Adrenal gland (tissue), 12 donors: ENCODE results near the gene SLC25A19. TPM values are rescaled to one million over a fixed set of nuclear protein-coding genes. Genes with fewer than 3 reads are reported as not detected.
A peak's percentile ranks its signal among the peaks of the same experiment; 100 is the strongest.

Experiments used
- DNase-seq, 7 donors: peaks; one replicate each; pipeline ENCODE4 v3.0.0-alpha.2; 2019 to 2020
- H3K27ac ChIP-seq, 5 donors: fragments of 200-600 bp; sonication (generic) in 4 of 5; 1 replicate in 3 of 5; 2 replicates in 2 of 5; pipeline versions ENCODE4 v1.5.1 to v1.8.0; 2016 to 2020; ENCODE audit warnings: mild to moderate bottlenecking in 1 of 5
- H3K27me3 ChIP-seq: fragments of 200-600 bp; 2 replicates; pipeline ENCODE4 v1.8.0; 2021
- H3K36me3 ChIP-seq, 2 donors: fragments of 200-600 bp; replicated peaks in 1 of 2; 1 replicate in 1 of 2; 2 replicates in 1 of 2; pipeline versions ENCODE4 v1.5.1 to v1.8.0; 2018 to 2022
- H3K4me1 ChIP-seq, 2 donors: fragments of 200-600 bp; replicated peaks in 1 of 2; 1 replicate in 1 of 2; 2 replicates in 1 of 2; pipeline versions ENCODE4 v1.5.1 to v1.8.0; 2018 to 2021
- H3K4me3 ChIP-seq, 4 donors: fragments of 200-600 bp; sonication (generic) in 3 of 4; one replicate each; pipeline ENCODE4 v1.5.1; 2016 to 2018
- H3K9me3 ChIP-seq, 3 donors: fragments of 200-600 bp; sonication (generic) in 1 of 3; replicated peaks in 1 of 3; 1 replicate in 2 of 3; 2 replicates in 1 of 3; pipeline versions ENCODE4 v1.5.1 to v1.8.0; 2016 to 2021
- CTCF ChIP-seq, 6 experiments: fragments of 450-650 bp in 4 of 6; fragments of 200-600 bp in 2 of 6; sonication (generic) in 1 of 6; IDR thresholded peaks; 1 replicate in 5 of 6; 2 replicates in 1 of 6; pipeline versions ENCODE4 v1.5.1 to v1.8.0; 2016 to 2021; ENCODE audit warnings: antibody characterized with exemption in 6 of 6, mild to moderate bottlenecking in 2 of 6, moderate library complexity in 1 of 6
- POLR2A ChIP-seq, 2 donors: fragments of 450-650 bp; IDR thresholded peaks; one replicate each; pipeline ENCODE4 v1.6.1; 2017; ENCODE audit warnings: antibody characterized with exemption in 2 of 2, mild to moderate bottlenecking in 2 of 2, moderate library complexity in 1 of 2
- WGBS, 4 donors: extraction: QIAGEN DNeasy Blood & Tissue Kit in 2 of 4; methylation state at CpG; one replicate each; pipeline versions ENCODE4 v1.1.5 to v1.1.7; 2013 to 2017; 5-methylcytosine and 5-hydroxymethylcytosine counted together
- intact Hi-C, 2 donors: fragments of 100-400 bp; cut with DNase I; formaldehyde crosslinking; loops; one replicate each; pipeline versions ENCODE4 v1.14.1 to v1.15.0; 2022 to 2023
- polyA plus RNA-seq, 3 donors: library from polyadenylated mRNA; stranded (reverse); fragments of 200-250 nt in 2 of 3; fragments of 350-450 nt in 1 of 3; fragmentation: Illumina TruSeq in 1 of 3; extraction: RNeasy Lipid Tissue Mini Kit (QIAGEN cat#74804) in 1 of 3; gene quantifications; one replicate each; pipeline ENCODE4 v1.2.3, GENCODE V29; 2013 to 2014
- total RNA-seq, 9 donors: library from RNA; depleted of rRNA in 4 of 9; stranded (reverse); fragments of >200 nt in 4 of 9; fragments of 120-200 nt in 1 of 9; fragmentation: NEBNext Ultra II Directional in 1 of 9; extraction: Animal tissue kit (Norgen Biotek cat#: 25700) in 1 of 9; gene quantifications; one replicate each; pipeline versions ENCODE4 v1.1.0 to v1.2.4, GENCODE V29; 2013 to 2023
- donor health status: healthy with polysubstance abuse.
- donor health status: Bipolar disorder and iron deficiency.
- donor health status: DM: yes; HTN: yes; CAD: no.
- donor health status: DM: no; HTN: no; CAD: no.
- donor health status: DM: no; HTN: no; CAD: no.
- donor health status: DM: yes; HTN: yes; CAD: no.

The SLC25A19 gene
- total and polyA plus RNA-seq, 12 donors: 15.8 to 63.9 (median 25.3) TPM

GRCh38 chr17:75307957-75308731, 18.9 kb upstream of the SLC25A19 start:
- no peaks in the 10 kb centered on the region for H3K9me3 ChIP-seq
- no peaks in the 10 kb centered on the region for H3K27me3 ChIP-seq
- no peak for TF ChIP-seq CTCF (IDR thresholded peaks at IDR 0.05)
- no peak for TF ChIP-seq POLR2A (IDR thresholded peaks at IDR 0.05)
- no peak for DNase-seq
- intact Hi-C loops: no loop called here
- no peak overlapping the region for H3K4me3 ChIP-seq
- 80 to 92% (median 86%) methylated on average over 13 of the region's 13 CpGs for WGBS, 4 donors
- peak overlapping the region in 1 of 5 donors; percentile 53 for H3K27ac ChIP-seq
- peaks cover under 1 to 4% of the 10 kb centered on the region in 2 donors for H3K4me1 ChIP-seq
- no peaks in the 10 kb centered on the region for H3K36me3 ChIP-seq

GRCh38 chr17:75301502-75302206, 12.4 kb upstream of the SLC25A19 start:
- peaks cover 0 to 10% of the 10 kb centered on the region in 2 donors for H3K4me1 ChIP-seq
- 80 to 92% (median 84%) methylated on average over 14 to 17 of the region's 17 CpGs for WGBS, 4 donors
- DNase-seq: no peak
- no peaks in the 10 kb centered on the region for H3K36me3 ChIP-seq
- H3K9me3 ChIP-seq: no peaks in the 10 kb centered on the region
- no peak overlapping the region for H3K4me3 ChIP-seq
- TF ChIP-seq POLR2A (IDR thresholded peaks at IDR 0.05) (no peak), CTCF (IDR thresholded peaks at IDR 0.05) (no peak)
- H3K27ac ChIP-seq: no peak overlapping the region
- intact Hi-C loops: no loop called here
- no peaks in the 10 kb centered on the region for H3K27me3 ChIP-seq

- H3K4me1 ChIP-seq: peaks cover 0 to 11% of the 10 kb centered on the region in 2 donors
- H3K27ac ChIP-seq: no peak overlapping the region
- no peaks in the 10 kb centered on the region for H3K27me3 ChIP-seq
- no peak for DNase-seq
- 73 to 79% (median 77%) methylated on average over 9 of the region's 9 CpGs for WGBS, 4 donors
- no peaks in the 10 kb centered on the region for H3K36me3 ChIP-seq
- intact Hi-C loops: no loop called here
- no peaks in the 10 kb centered on the region for H3K9me3 ChIP-seq
- no peak for TF ChIP-seq CTCF (IDR thresholded peaks at IDR 0.05)
- no peak for TF ChIP-seq POLR2A (IDR thresholded peaks at IDR 0.05)
- H3K4me3 ChIP-seq: no peak overlapping the region
Measured at GRCh38 chr17:75301049-75301448, 11.8 kb upstream of the SLC25A19 start.

- Histone ChIP-seq H3K27me3 (no peaks in the 10 kb centered on the region), H3K27ac (no peak overlapping the region), H3K9me3 (no peaks in the 10 kb centered on the region), H3K36me3 (no peaks in the 10 kb centered on the region), H3K4me1 (peaks cover 4 to 16% of the 10 kb centered on the region in 2 donors), H3K4me3 (no peak overlapping the region)
- 76 to 80% (median 79%) methylated on average over 7 of the region's 7 CpGs for WGBS, 4 donors
- intact Hi-C loops: no loop called here
- TF ChIP-seq CTCF (IDR thresholded peaks at IDR 0.05) (no peak), POLR2A (IDR thresholded peaks at IDR 0.05) (no peak)
- DNase-seq: no peak
Measured at GRCh38 chr17:75300280-75300679, 11.0 kb upstream of the SLC25A19 start.
